Stimulated activated CD4-positive, alpha-beta T cell treated with anti-CD3 and anti-CD28 coated beads, TNF-alpha, amount 100 ng/mL, for 24 hours (primary cell): ENCODE data around the gene CROCC.
"Not testable (repeated sequence)": the region's sequence is repeated elsewhere in the genome, so short reads cannot be mapped to it uniquely, and the experiment has no call there.

Source experiments
- DNase-seq, 3 experiments: peaks; one replicate each; pipeline ENCODE4 v3.0.0-alpha.2; 2020; ENCODE audit warnings: low read depth in 3 of 3

CROCC gene

GRCh38 chr1:16914928-16915626 is 6.7 kb upstream of the CROCC start:
- DNase-seq = not testable (repeated sequence)

- no peak for DNase-seq
Measured at GRCh38 chr1:16915627-16915973, 6.1 kb upstream of the CROCC start.

DNA sequence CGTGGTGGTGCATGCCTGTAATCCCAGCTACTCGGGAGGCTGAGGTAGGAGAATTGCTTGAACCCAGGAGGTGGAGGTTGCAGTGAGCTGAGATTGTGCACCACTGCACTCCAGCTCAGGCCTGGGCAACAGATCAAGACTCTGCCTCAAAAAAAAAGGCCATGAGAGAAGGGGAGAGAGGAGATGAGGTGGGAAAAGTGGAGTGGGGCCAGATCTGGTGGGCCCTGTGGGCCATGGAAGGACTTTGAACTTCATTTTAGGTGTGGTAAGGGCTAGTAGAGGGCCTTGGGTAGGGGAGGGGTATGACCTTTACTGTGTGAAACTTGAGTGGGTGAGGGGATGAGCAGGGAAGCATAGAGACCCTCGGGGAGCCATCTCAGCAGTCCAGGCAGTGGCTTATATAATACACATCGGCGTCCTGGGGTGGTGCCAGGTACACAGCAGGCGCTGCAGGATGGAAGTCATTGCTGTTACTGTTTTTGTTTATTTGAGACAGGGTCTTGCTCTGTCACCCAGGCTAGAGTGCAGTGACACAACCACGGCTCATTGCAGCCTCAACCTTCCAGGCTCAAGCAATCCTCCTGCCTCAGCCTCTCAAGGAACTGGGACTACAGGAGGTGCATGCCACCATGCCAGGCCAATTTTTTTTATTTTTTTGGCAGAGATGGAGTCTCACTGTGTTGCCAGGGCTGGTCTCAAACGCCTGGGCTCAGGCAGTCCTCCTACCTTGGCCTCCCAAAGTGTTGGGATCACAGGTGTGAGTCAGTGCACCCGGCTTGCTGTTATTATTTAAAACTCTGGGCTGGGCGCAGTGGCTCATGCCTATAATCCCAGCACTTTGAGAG is 5.5 kb upstream of the CROCC start:
- not testable (repeated sequence) for DNase-seq

GRCh38 chr1:16918371-16918770 is 3.4 kb upstream of the CROCC start:
- DNase-seq = no peak

- not testable (repeated sequence) for DNase-seq
Measured at GRCh38 chr1:16918936-16919665, 2.6 kb upstream of the CROCC start.

GRCh38 chr1:16920951-16921350 is 780 bp upstream of the CROCC start:
- DNase-seq = no peak

GRCh38 chr1:16922466-16922865 is 735 bp downstream of the CROCC start:
- no peak for DNase-seq

- DNase-seq = no peak
Measured at GRCh38 chr1:16922885-16923431, 1.2 kb downstream of the CROCC start.

DNA sequence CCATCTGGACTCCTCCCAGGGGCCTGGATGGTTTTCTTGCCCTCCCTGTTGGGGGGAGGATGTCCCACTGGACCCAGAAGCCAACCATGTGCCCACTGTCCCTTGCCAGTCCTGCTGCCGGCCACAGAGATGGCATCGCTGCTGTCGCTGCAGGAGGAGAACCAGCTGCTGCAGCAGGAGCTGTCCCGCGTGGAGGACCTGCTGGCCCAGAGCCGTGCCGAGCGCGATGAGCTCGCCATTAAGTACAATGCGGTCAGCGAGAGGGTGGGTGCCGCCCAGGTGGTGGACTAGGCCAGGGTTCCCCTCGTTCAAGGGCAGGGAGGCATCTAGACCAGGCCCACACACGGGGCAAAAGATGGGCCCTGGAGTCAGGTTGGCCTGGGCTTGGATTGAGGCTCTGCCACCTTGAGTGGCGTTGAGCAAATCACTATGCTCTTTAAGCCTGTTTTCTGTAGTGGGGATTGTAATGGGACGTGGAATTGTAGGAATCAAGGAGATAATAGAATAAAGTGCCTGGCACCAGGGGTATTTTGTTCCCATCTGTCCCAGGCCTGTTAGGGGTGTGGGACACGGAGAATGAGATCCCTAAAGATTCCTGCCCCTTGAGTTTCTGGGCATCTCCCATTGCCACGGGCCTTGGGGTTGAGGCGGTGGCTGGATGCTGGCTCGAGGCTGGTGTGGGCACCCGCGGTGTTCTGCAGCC is 2.6 kb downstream of the CROCC start:
- DNase-seq = no peak

DNA sequence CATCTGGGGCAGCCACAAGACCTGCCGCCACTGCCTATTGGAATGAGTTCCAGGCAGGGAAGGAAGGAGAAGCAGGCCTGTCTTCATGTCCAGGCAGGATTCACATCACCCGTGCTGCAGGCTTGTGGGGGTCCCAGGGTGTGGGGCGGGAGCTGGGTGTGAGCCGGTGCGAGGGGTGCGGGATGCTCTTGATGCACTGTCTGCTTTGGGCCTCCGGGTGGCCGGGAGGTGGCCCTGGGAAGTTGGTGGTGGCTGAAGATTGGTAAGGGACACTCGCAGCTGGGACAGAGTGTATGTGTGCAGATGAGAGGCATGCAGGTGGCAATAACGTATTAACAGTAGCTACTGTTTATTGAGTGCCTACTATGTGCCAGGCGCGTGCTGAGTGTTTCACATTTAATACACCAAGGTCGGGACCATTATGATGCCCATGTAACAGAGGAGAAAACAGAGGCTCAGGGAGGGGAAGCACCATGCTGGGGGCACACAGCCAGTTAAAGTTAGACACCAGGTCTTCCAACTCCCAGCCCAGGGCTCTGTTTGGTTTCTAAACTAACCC is 3.3 kb downstream of the CROCC start:
- no peak for DNase-seq

- no peak for DNase-seq
Measured at GRCh38 chr1:16925635-16926490, 4.1 kb downstream of the CROCC start.

DNA sequence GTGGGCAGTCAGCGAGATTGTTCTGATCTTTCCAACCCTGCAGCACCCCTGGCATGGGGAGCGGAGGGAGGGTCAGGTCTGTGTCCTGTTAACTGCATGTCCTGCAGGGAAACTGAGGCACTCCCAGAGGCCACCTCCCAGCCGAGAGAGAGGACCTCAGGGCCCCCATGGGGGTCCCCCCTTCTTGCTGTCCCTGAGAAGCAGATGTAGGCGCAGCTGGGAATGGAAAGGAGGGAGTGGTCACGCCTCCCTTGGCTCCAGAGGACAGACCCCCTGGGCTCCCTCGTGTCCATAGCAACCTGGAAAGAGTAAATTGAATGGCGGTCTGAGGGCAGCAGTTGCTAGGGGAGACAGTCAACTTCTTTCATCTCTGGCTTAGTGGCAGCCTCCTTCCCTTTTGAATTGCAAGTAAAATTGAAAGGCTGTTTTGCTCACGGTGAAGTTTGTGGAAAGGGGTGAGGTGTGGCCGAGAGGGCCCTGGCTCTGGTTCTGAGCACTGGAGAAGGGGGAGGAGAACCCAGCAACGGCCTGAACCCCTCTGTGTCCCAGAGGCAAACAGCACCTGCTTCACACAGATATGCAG is 4.9 kb downstream of the CROCC start:
- no peak for DNase-seq

GRCh38 chr1:16927256-16927655 is 5.5 kb downstream of the CROCC start:
- DNase-seq = no peak

GRCh38 chr1:16927711-16928485 is 6.2 kb downstream of the CROCC start:
- DNase-seq = no peak

DNA sequence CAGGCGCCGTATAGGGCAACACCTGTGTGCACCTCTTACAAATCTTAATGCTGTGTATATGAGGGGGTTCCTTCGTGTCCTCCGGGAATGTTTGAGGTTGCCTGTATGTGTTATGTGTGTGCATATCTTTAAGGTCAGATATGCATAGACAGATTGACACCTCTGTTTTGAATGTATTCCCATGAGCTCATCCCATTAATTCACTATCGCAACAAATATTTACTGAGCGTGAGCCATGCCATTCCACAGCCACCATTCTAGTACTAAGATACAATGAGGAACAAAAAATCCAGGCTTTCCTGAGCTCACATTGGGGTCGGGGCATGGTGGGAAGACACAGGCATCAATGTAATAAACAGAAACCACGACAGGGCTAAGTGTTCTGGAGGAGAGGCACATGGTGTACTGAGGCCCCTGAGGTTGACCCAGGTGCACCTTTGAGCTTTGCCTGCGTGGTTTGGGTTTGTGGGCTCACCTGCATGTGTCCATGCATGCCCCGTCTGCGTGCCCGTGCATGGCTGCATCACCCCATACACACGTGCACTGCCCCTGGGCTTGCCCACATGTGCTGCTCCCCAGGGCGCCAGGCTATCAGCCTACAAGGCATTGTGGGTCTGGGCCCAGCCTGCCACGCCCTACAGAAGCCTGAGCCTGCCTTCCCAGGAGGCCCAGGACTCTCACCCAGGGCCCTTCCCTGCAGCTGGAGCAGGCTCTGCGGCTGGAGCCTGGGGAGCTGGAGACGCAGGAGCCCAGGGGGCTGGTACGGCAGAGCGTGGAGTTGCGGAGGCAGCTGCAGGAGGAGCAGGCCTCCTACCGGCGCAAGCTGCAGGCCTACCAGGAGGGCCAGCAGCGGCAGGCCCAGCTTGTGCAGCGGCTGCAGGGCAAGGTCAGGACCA is 7.7 kb downstream of the CROCC start:
- DNase-seq = not testable (repeated sequence)

- not testable (repeated sequence) for DNase-seq
Measured at GRCh38 chr1:16931206-16931934, 9.6 kb downstream of the CROCC start.

DNA sequence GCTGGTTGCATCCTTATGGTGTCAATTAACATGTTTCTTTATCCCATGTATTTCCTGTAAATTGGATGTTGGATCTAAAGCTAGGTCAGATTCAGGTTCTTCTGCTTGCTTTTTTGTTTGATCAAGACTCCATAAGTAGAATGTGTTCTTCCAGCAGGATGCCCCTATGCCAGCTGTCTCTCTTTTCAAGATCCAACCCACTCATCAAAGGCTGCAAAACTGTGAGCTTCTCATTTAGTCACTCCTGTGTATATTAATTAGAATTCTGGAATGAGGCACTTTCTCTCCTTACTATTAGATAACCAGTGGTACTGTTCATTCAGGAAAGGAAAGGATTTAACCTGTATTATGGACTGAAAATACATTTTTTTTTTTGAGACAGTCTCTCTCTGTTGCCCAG is 12.2 kb downstream of the CROCC start:
- not testable (repeated sequence) for DNase-seq
